ENCODE measurements around the gene DNAH11.

DNA sequence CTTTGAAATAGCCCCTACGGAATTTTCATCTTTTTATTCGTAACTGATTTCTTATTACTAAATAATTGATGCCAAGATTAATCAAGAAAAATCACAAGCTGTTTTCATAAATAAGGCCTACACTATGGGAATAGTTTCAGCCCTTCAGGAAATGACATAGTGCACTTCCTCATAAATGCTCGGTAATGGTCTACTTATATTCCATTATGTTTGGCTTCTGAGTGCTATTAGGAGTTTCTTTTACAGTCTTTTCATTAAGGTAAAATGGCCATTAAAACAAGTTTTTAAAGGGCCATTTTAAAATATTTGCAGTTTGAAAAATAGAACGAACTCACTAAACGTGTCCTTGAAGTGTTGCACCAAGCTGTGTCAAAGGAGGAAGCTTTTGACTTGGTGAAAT is 174.5 kb downstream of the DNAH11 start:
- TF ChIP-seq CTCF (conservative IDR thresholded peaks at IDR 0.05 in 1 of 2, IDR thresholded peaks at IDR 0.05 in 1 of 2; ENCODE audit: extremely low read depth in 1 of 2, insufficient read depth in 1 of 2, low read depth in 1 of 2, low read length in 2 of 2), result no peak
- no peak for TF ChIP-seq EZH2 (IDR thresholded peaks at IDR 0.05; ENCODE audit: borderline replicate concordance, low read length)
